Upper lobe of right lung (tissue), 1 donor: ENCODE data around the gene LHX6. TPM values are rescaled to one million over a fixed set of nuclear protein-coding genes. Genes with fewer than 3 reads are reported as not detected.

Experiments used
- ATAC-seq: fragments of 200-7000 bp; cut with Tn5 transposase; one replicate; pipeline ENCODE4 v1.9.1; 2020; ENCODE audit warnings: mild to moderate bottlenecking, moderate library complexity
- DNase-seq: peaks from one replicate; pipeline ENCODE4 v3.0.0-alpha.2; 2020
- H3K27ac ChIP-seq: fragments of 200-600 bp; one replicate; pipeline ENCODE4 v1.8.0; 2022
- H3K27me3 ChIP-seq: fragments of 200-600 bp; one replicate; pipeline ENCODE4 v1.8.0; 2022; ENCODE audit warnings: mild to moderate bottlenecking
- H3K36me3 ChIP-seq: fragments of 200-600 bp; one replicate; pipeline ENCODE4 v1.8.0; 2022
- H3K4me1 ChIP-seq: fragments of 200-600 bp; one replicate; pipeline ENCODE4 v1.8.0; 2022
- H3K4me3 ChIP-seq: fragments of 200-600 bp; one replicate; pipeline ENCODE4 v1.8.0; 2022; ENCODE audit warnings: mild to moderate bottlenecking
- H3K9me3 ChIP-seq: fragments of 200-600 bp; one replicate; pipeline ENCODE4 v1.8.0; 2022
- intact Hi-C: fragments of 100-400 bp; cut with DNase I; formaldehyde crosslinking; loops from one replicate; pipeline ENCODE4 v1.11.0; 2022
- total RNA-seq: library from RNA; stranded (reverse); fragmentation: NEBNext Ultra II Directional; extraction: Animal tissue kit (Norgen Biotek cat#: 25700); gene quantifications from one replicate; pipeline ENCODE4 v1.2.1, GENCODE V29; 2021
- TF ChIP-seq, protein P1 (sequence below): fragments of 200-600 bp; IDR thresholded peaks from one replicate; pipeline ENCODE4 v1.8.0; 2022; ENCODE audit warnings: antibody characterized with exemption
- donor health status: DM: no; HTN: yes; CAD: no; lungs with severe emphysema.

LHX6 gene
- total RNA-seq, 1 donor from 2014 or later: 16.9 TPM

DNA sequence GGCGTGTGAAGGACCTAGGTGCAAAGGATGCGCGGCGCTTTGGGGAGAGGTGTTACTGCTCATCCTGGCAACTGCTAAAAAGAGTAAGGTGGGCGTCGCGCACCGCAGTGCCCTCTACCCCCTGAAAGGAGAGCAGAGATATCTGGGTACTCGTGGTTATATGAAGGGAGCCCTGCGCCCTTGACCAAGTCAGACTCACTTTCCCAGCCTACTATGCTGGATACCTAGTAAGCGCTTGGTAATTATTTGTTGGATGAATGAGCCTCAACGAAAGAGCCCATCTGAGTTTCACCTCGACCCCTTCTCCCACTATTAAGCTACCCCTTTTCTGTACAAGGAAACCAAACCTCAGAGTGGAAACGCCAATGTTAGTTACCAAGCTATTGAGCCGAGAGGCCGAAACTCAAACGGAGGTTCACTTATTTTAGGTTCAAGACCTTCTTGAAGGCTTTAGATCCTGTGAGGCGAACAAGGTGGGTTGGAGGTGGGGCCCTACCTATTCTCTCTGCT, 8.0 kb downstream of the LHX6 start:
- H3K4me1 ChIP-seq: peaks cover 17% of the 10 kb centered on the region
- DNase-seq (no peak), ATAC-seq (no peak)
- intact Hi-C loops: no loop called here
- H3K27ac ChIP-seq: no peak overlapping the region
- H3K36me3 ChIP-seq: no peaks in the 10 kb centered on the region
- H3K27me3 ChIP-seq: peaks cover 90% of the 10 kb centered on the region
- no peaks in the 10 kb centered on the region for H3K9me3 ChIP-seq
- H3K4me3 ChIP-seq: no peak overlapping the region
- TF ChIP-seq, protein P1, sequence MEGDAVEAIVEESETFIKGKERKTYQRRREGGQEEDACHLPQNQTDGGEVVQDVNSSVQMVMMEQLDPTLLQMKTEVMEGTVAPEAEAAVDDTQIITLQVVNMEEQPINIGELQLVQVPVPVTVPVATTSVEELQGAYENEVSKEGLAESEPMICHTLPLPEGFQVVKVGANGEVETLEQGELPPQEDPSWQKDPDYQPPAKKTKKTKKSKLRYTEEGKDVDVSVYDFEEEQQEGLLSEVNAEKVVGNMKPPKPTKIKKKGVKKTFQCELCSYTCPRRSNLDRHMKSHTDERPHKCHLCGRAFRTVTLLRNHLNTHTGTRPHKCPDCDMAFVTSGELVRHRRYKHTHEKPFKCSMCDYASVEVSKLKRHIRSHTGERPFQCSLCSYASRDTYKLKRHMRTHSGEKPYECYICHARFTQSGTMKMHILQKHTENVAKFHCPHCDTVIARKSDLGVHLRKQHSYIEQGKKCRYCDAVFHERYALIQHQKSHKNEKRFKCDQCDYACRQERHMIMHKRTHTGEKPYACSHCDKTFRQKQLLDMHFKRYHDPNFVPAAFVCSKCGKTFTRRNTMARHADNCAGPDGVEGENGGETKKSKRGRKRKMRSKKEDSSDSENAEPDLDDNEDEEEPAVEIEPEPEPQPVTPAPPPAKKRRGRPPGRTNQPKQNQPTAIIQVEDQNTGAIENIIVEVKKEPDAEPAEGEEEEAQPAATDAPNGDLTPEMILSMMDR: no peak

DNA sequence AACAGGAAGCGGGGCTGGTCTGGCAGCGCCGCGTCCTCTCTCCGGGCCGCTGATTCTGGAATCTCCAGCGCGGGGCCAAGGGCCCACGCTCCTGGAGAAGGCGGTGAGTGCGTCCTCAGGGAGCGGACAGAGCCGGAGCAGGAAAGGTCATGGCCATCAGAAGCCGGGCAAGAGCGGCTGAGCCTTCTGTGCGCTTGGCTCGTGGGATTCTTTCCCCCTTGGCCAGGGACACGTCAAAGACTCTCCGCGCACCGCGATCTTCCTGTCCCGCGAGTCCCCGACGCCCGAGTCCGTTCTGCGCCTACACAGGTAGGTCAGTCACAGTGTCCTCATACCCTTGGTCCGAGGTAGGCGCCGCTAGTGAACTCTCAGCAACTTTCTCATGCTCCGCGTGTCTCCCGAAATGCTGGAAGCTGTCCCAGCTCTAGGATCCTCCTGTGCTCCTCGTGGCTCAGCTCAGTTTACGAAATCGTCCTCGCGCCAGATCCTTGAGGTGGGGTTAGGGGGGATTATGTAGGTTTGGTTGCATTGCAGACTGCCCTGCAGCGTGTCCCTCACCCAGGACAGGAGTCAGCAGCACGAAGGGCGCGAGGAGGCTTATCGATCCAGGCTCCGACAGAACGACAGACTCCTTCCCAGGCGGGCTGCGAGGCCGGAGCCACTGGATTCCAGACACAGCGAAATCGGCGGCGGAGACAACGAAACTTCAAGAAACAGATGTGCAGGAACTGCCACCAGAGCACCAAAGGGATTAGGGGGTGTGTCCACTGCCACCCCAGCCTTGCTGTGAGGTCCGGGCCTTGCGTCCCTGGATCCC, 8.7 kb downstream of the LHX6 start:
- Histone ChIP-seq H3K4me1 (peaks cover 17% of the 10 kb centered on the region), H3K4me3 (no peak overlapping the region), H3K36me3 (no peaks in the 10 kb centered on the region), H3K27ac (no peak overlapping the region), H3K9me3 (no peaks in the 10 kb centered on the region), H3K27me3 (peaks cover 90% of the 10 kb centered on the region)
- TF ChIP-seq, protein P1: no peak
- intact Hi-C loops: no loop called here
- DNase-seq (no peak), ATAC-seq (no peak)

GRCh38 chr9:122218935-122219855, 9.6 kb downstream of the LHX6 start:
- intact Hi-C loops: no loop called here
- no peak for DNase-seq
- no peaks in the 10 kb centered on the region for H3K36me3 ChIP-seq
- H3K27ac ChIP-seq: no peak overlapping the region
- peaks cover 91% of the 10 kb centered on the region for H3K27me3 ChIP-seq
- no peak for ATAC-seq
- no peak overlapping the region for H3K4me3 ChIP-seq
- H3K9me3 ChIP-seq: no peaks in the 10 kb centered on the region
- peaks cover 17% of the 10 kb centered on the region for H3K4me1 ChIP-seq
- TF ChIP-seq, protein P1: no peak

GRCh38 chr9:122218071-122218934, 10.5 kb downstream of the LHX6 start:
- DNase-seq: no peak
- Histone ChIP-seq H3K9me3 (no peaks in the 10 kb centered on the region), H3K27ac (no peak overlapping the region), H3K27me3 (peaks cover 96% of the 10 kb centered on the region), H3K4me1 (peaks cover 17% of the 10 kb centered on the region), H3K36me3 (no peaks in the 10 kb centered on the region), H3K4me3 (no peak overlapping the region)
- TF ChIP-seq, protein P1: no peak
- no peak for ATAC-seq
- intact Hi-C loops: no loop called here

GRCh38 chr9:122217640-122218039, 11.1 kb downstream of the LHX6 start:
- intact Hi-C loops: no loop called here

More at GRCh38 chr9:122217640-122218039, 11.1 kb downstream of the LHX6 start:
- Histone ChIP-seq H3K4me3 (no peak overlapping the region), H3K27me3 (peaks cover 100% of the 10 kb centered on the region), H3K27ac (no peak overlapping the region), H3K9me3 (no peaks in the 10 kb centered on the region), H3K36me3 (no peaks in the 10 kb centered on the region), H3K4me1 (peaks cover 17% of the 10 kb centered on the region)
- ATAC-seq (no peak), DNase-seq (no peak)
- TF ChIP-seq, protein P1: no peak
